H9 (cell line): ENCODE measurements around the gene PIGBOS1. TPM values are rescaled to one million over a fixed set of nuclear protein-coding genes. Genes with fewer than 3 reads are reported as not detected.

Experiments used
- DNase-seq: peaks from one replicate; pipeline ENCODE4 v3.0.0-alpha.2; 2017
- H2AFZ ChIP-seq: one replicate; pipeline ENCODE4 v1.6.1; 2013; ENCODE audit warnings: mild to moderate bottlenecking, low read length, control low read depth, moderate library complexity
- H2AK5ac ChIP-seq: 2 replicates; pipeline ENCODE4 v1.6.1; 2013; ENCODE audit warnings: low read length, control low read depth, mixed read lengths; ENCODE audit not compliant: insufficient read length
- H2BK120ac ChIP-seq: one replicate; pipeline ENCODE4 v1.6.1; 2013; ENCODE audit warnings: low read depth, mild to moderate bottlenecking, low read length, control low read depth, inconsistent platforms; ENCODE audit not compliant: poor library complexity, severe bottlenecking
- H2BK12ac ChIP-seq: 2 replicates; pipeline ENCODE4 v1.6.1; 2013; ENCODE audit warnings: low read length, control low read depth, mixed read lengths, low read depth; ENCODE audit not compliant: insufficient read length
- H2BK15ac ChIP-seq: 2 replicates; pipeline ENCODE4 v1.6.1; 2013; ENCODE audit warnings: low read depth, low read length, control low read depth
- H2BK20ac ChIP-seq: one replicate; pipeline ENCODE4 v1.6.1; 2013; ENCODE audit warnings: low read depth, mild to moderate bottlenecking, low read length, control low read depth, inconsistent platforms; ENCODE audit not compliant: poor library complexity, severe bottlenecking
- H2BK5ac ChIP-seq: 2 replicates; pipeline ENCODE4 v1.6.1; 2013; ENCODE audit warnings: low read length, control low read depth, mixed read lengths; ENCODE audit not compliant: insufficient read length
- H3K14ac ChIP-seq: 2 replicates; pipeline ENCODE4 v1.6.1; 2013; ENCODE audit warnings: low read length, control low read depth; ENCODE audit not compliant: insufficient read depth
- H3K18ac ChIP-seq: 2 replicates; pipeline ENCODE4 v1.6.1; 2013; ENCODE audit warnings: low read depth, mild to moderate bottlenecking, mixed read lengths, low read length, control low read depth; ENCODE audit not compliant: insufficient read length
- H3K23ac ChIP-seq: 2 replicates; pipeline ENCODE4 v1.6.1; 2013; ENCODE audit warnings: low read length, control low read depth, mixed read lengths, low read depth; ENCODE audit not compliant: insufficient read length
- H3K23me2 ChIP-seq: 2 replicates; pipeline ENCODE4 v1.6.1; 2013; ENCODE audit warnings: low read depth, mild to moderate bottlenecking, mixed read lengths, low read length, control low read depth; ENCODE audit not compliant: insufficient read length, poor library complexity, severe bottlenecking
- H3K27ac ChIP-seq: 2 replicates; pipeline ENCODE4 v1.5.1; 2013; ENCODE audit warnings: low read length, control low read depth, mixed read lengths, low read depth; ENCODE audit not compliant: insufficient read length
- H3K27me3 ChIP-seq: 2 replicates; pipeline ENCODE4 v1.6.1; 2013; ENCODE audit warnings: low read length, control low read depth, inconsistent platforms; ENCODE audit not compliant: insufficient read depth
- H3K4ac ChIP-seq: 2 replicates; pipeline ENCODE4 v1.6.1; 2013; ENCODE audit warnings: low read depth, mild to moderate bottlenecking, control low read depth, inconsistent platforms, low read length, moderate library complexity
- H3K4me1 ChIP-seq: 2 replicates; pipeline ENCODE4 v1.6.1; 2013; ENCODE audit warnings: low read length, control low read depth, inconsistent platforms; ENCODE audit not compliant: insufficient read depth
- H3K4me2 ChIP-seq: 2 replicates; pipeline ENCODE4 v1.6.1; 2013; ENCODE audit warnings: low read length, control low read depth, mixed read lengths; ENCODE audit not compliant: insufficient read length, insufficient read depth
- H3K56ac ChIP-seq: 2 replicates; pipeline ENCODE4 v1.6.1; 2013; ENCODE audit warnings: low read depth, mild to moderate bottlenecking, mixed read lengths, low read length, control low read depth; ENCODE audit not compliant: insufficient read length
- H3K79me1 ChIP-seq: 2 replicates; pipeline ENCODE4 v1.6.1; 2013; ENCODE audit warnings: low read depth, mild to moderate bottlenecking, moderate library complexity, low read length, control low read depth, inconsistent platforms; ENCODE audit not compliant: insufficient read depth, poor library complexity, severe bottlenecking
- H3K79me2 ChIP-seq: 2 replicates; pipeline ENCODE4 v1.6.1; 2013; ENCODE audit warnings: low read length, control low read depth, inconsistent platforms; ENCODE audit not compliant: insufficient read depth
- H3K9ac ChIP-seq: 2 replicates; pipeline ENCODE4 v1.6.1; 2013; ENCODE audit warnings: low read length, control low read depth, mixed read lengths; ENCODE audit not compliant: insufficient read length; ENCODE audit errors: extremely low read depth
- H3K9me3 ChIP-seq: one replicate; pipeline ENCODE4 v1.6.1; 2013; ENCODE audit warnings: low read depth, low read length, inconsistent platforms; ENCODE audit not compliant: control insufficient read depth
- H3T11ph ChIP-seq: one replicate; pipeline ENCODE4 v1.6.1; 2013; ENCODE audit warnings: mild to moderate bottlenecking, low read length, control low read depth, inconsistent platforms
- H4K20me1 ChIP-seq: one replicate; pipeline ENCODE4 v1.6.1; 2013; ENCODE audit not compliant: control insufficient read depth, insufficient read length, insufficient read depth
- H4K5ac ChIP-seq: 2 replicates; pipeline ENCODE4 v1.6.1; 2013; ENCODE audit warnings: low read depth, mild to moderate bottlenecking, mixed read lengths, low read length, control low read depth; ENCODE audit not compliant: insufficient read length
- H4K8ac ChIP-seq: replicated peaks from 2 replicates; pipeline ENCODE4 v1.6.1; 2013; ENCODE audit warnings: low read length, control low read depth, mixed read lengths, low read depth; ENCODE audit not compliant: insufficient read length
- H4K91ac ChIP-seq: 2 replicates; pipeline ENCODE4 v1.6.1; 2013; ENCODE audit warnings: low read depth, mild to moderate bottlenecking, moderate library complexity, mixed read lengths, low read length, control low read depth; ENCODE audit not compliant: insufficient read length
- H3K27ac Mint-ChIP-seq, 3 experiments: 2 replicates in 2 of 3; 3 replicates in 1 of 3; pipeline ENCODE4 v1.8.0; 2020 to 2021; ENCODE audit warnings: mixed read lengths in 3 of 3, mild to moderate bottlenecking in 1 of 3, moderate library complexity in 1 of 3
- H3K27me3 Mint-ChIP-seq: 2 replicates; pipeline ENCODE4 v1.8.0; 2021; ENCODE audit warnings: low read depth, mild to moderate bottlenecking, moderate library complexity, mixed read lengths
- H3K36me3 Mint-ChIP-seq, 3 experiments: 2 replicates in 2 of 3; 3 replicates in 1 of 3; pipeline ENCODE4 v1.8.0; 2020 to 2021; ENCODE audit warnings: low read depth in 3 of 3, mixed read lengths in 3 of 3; ENCODE audit not compliant: insufficient read depth in 1 of 3
- H3K4me1 Mint-ChIP-seq, 2 experiments: 2 replicates each; pipeline ENCODE4 v1.8.0; 2020; ENCODE audit warnings: mixed read lengths in 2 of 2
- H3K4me3 Mint-ChIP-seq, 2 experiments: 2 replicates in 1 of 2; 3 replicates in 1 of 2; pipeline ENCODE4 v1.8.0; 2020 to 2021; ENCODE audit warnings: mild to moderate bottlenecking in 2 of 2, mixed read lengths in 2 of 2, moderate library complexity in 1 of 2
- H3K9me3 Mint-ChIP-seq, 2 experiments: 2 replicates in 1 of 2; 3 replicates in 1 of 2; pipeline ENCODE4 v1.8.0; 2020; ENCODE audit warnings: mild to moderate bottlenecking in 2 of 2, mixed read lengths in 2 of 2, moderate library complexity in 1 of 2
- CTCF ChIP-seq: fragments of 200-600 bp; sonication (generic); conservative IDR thresholded peaks from 3 replicates; pipeline ENCODE4 v1.8.0; 2021; ENCODE audit warnings: antibody characterized with exemption, mild to moderate bottlenecking
- WGBS: extraction: QIAGEN DNeasy Blood & Tissue Kit; methylation state at CpG from one replicate; pipeline ENCODE4 v1.1.7; 2013; ENCODE audit warnings: missing lambda C conversion rate, low lambda C conversion rate, mixed read lengths; ENCODE audit not compliant: insufficient read length; ENCODE audit errors: extremely low coverage; 5-methylcytosine and 5-hydroxymethylcytosine counted together
- total RNA-seq: library from RNA; stranded (reverse); gene quantifications from 2 replicates; pipeline ENCODE4 v1.2.1, GENCODE V29; 2021

The PIGBOS1 gene
- total RNA-seq, 1 experiment from 2014 or later: 10.4 TPM

- Mint-ChIP-seq H3K36me3 (no peaks in the 10 kb centered on the region), H3K27ac (no peak overlapping the region), H3K27me3 (no peaks in the 10 kb centered on the region), H3K9me3 (no peaks in the 10 kb centered on the region), H3K4me3 (no peak overlapping the region), H3K4me1 (peaks cover 13 to 17% of the 10 kb centered on the region in 2 experiments)
- H3K56ac ChIP-seq: no peak overlapping the region
- H3K23ac ChIP-seq: no peak overlapping the region
- no peak overlapping the region for H4K8ac ChIP-seq
- no peak overlapping the region for H2BK120ac ChIP-seq
- DNase-seq: no peak
- no peak overlapping the region for H3K4ac ChIP-seq
- H2AFZ ChIP-seq: no peak overlapping the region
- H2AK5ac ChIP-seq: no peak overlapping the region
- H3K79me1 ChIP-seq: no peaks in the 10 kb centered on the region
- no peak overlapping the region for H4K5ac ChIP-seq
- H3K23me2 ChIP-seq: no peaks in the 10 kb centered on the region
- TF ChIP-seq CTCF: no peak
- H2BK15ac ChIP-seq: no peak overlapping the region
- WGBS: no CpG with 5 or more reads among the region's 1 CpG
- no peaks in the 10 kb centered on the region for H3K9me3 ChIP-seq
- H3K27me3 ChIP-seq: no peaks in the 10 kb centered on the region
- no peak overlapping the region for H3K27ac ChIP-seq
- H3K4me1 ChIP-seq: no peaks in the 10 kb centered on the region
- no peaks in the 10 kb centered on the region for H3K79me2 ChIP-seq
- H3K9ac ChIP-seq: no peak overlapping the region
- no peak overlapping the region for H3K14ac ChIP-seq
- no peak overlapping the region for H4K91ac ChIP-seq
- no peak overlapping the region for H2BK20ac ChIP-seq
- no peak overlapping the region for H2BK5ac ChIP-seq
- no peak overlapping the region for H3K4me2 ChIP-seq
- no peaks in the 10 kb centered on the region for H4K20me1 ChIP-seq
- H3T11ph ChIP-seq: no peak overlapping the region
- H3K18ac ChIP-seq: no peak overlapping the region
- H2BK12ac ChIP-seq: no peak overlapping the region
Observed at GRCh38 chr15:55327387-55327786, 8.5 kb upstream of the PIGBOS1 start.
